ENCODE measurements around the gene MYO7A.

DNA sequence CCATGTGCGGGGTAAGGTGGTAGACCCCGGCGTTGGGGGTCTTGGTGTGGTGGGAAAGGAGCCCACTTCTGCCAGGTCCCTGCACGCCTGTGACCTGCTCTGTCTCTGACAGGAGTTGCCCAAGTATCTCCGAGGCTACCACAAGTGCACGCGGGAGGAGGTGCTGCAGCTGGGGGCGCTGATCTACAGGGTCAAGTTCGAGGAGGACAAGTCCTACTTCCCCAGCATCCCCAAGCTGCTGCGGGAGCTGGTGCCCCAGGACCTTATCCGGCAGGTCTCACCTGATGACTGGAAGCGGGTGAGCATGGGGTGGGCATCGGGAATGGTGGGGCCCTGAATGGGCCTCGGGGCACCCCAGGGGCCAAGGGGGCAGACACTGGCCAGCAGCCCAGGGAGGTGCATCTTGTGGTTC, 83.0 kb downstream of the MYO7A start:
- TF ChIP-seq, protein P1, sequence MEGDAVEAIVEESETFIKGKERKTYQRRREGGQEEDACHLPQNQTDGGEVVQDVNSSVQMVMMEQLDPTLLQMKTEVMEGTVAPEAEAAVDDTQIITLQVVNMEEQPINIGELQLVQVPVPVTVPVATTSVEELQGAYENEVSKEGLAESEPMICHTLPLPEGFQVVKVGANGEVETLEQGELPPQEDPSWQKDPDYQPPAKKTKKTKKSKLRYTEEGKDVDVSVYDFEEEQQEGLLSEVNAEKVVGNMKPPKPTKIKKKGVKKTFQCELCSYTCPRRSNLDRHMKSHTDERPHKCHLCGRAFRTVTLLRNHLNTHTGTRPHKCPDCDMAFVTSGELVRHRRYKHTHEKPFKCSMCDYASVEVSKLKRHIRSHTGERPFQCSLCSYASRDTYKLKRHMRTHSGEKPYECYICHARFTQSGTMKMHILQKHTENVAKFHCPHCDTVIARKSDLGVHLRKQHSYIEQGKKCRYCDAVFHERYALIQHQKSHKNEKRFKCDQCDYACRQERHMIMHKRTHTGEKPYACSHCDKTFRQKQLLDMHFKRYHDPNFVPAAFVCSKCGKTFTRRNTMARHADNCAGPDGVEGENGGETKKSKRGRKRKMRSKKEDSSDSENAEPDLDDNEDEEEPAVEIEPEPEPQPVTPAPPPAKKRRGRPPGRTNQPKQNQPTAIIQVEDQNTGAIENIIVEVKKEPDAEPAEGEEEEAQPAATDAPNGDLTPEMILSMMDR (IDR thresholded peaks at IDR 0.05), result no peak
- TF ChIP-seq POLR2A (IDR thresholded peaks at IDR 0.05), result no peak

Data from body of pancreas (tissue), 4 donors.